Measurements from ENCODE around the gene DDX1. TPM values are rescaled to one million over a fixed set of nuclear protein-coding genes. Genes with fewer than 3 reads are reported as not detected.

Gene DDX1
- total and polyA plus RNA-seq, 2 experiments from 2014 or later = 99.9 to 102 TPM

GRCh38 chr2:15580451-15580850 lies 11.2 kb upstream of the DDX1 start:
- ATAC-seq (no peak), DNase-seq (ENCODE audit: low spot score) (no peak)
- Mint-ChIP-seq H3K9me3 (no peaks in the 10 kb centered on the region), H3K27ac (no peak overlapping the region), H3K27me3 (ENCODE audit: insufficient read depth, low read depth, poor library complexity) (no peaks in the 10 kb centered on the region), H3K4me1 (peaks cover 4% of the 10 kb centered on the region), H3K4me3 (no peak overlapping the region), H3K36me3 (ENCODE audit: low read depth) (no peaks in the 10 kb centered on the region)
- H3F3A ChIP-seq (replicated peaks; ENCODE audit: low read depth) = no peaks in the 10 kb centered on the region
- TF ChIP-seq ZNF462 (CRISPR knock-in tag; IDR thresholded peaks at IDR 0.05) (no peak), ETS1 (IDR thresholded peaks at IDR 0.05) (no peak), JUNB (IDR thresholded peaks at IDR 0.05; ENCODE audit: unreplicated experiment) (no peak), CREB1 (CRISPR knock-in tag; IDR thresholded peaks at IDR 0.05; ENCODE audit: low read depth) (no peak), ZNF331 (CRISPR knock-in tag; IDR thresholded peaks at IDR 0.05; ENCODE audit: low read depth) (no peak), REST (IDR thresholded peaks at IDR 0.05; ENCODE audit: unreplicated experiment) (no peak), STAT1 (IDR thresholded peaks at IDR 0.05; ENCODE audit: unreplicated experiment) (no peak), POLR2AphosphoS5 (IDR thresholded peaks at IDR 0.05; ENCODE audit: low read depth) (no peak), CTCF (conservative IDR thresholded peaks at IDR 0.05; ENCODE audit: low read depth in 2 of 2) (no peak), EZH2 (IDR thresholded peaks at IDR 0.05; ENCODE audit: low read depth, unreplicated experiment) (no peak), NANOG (IDR thresholded peaks at IDR 0.05; ENCODE audit: borderline replicate concordance) (no peak), EZH2phosphoT487 (IDR thresholded peaks at IDR 0.05; ENCODE audit: unreplicated experiment) (no peak), ZNF114 (CRISPR knock-in tag; IDR thresholded peaks at IDR 0.05) (no peak)
- no peaks in the 10 kb centered on the region; the same call in 1 of the 2 replicates for H3K9me2 ChIP-seq (ENCODE audit: insufficient read depth)
- H3K79me2 ChIP-seq (replicated peaks; ENCODE audit: insufficient read depth) = no peaks in the 10 kb centered on the region
- H3K4me3 ChIP-seq = no peak overlapping the region
- no peak overlapping the region for H2AFZ ChIP-seq
- H3K27me3 ChIP-seq (ENCODE audit: insufficient read depth) = no peaks in the 10 kb centered on the region
- H4K20me1 ChIP-seq (replicated peaks; ENCODE audit: insufficient read depth) = no peaks in the 10 kb centered on the region
- no peaks in the 10 kb centered on the region for H3K4me1 ChIP-seq (ENCODE audit: insufficient read depth)
- H3K36me3 ChIP-seq (ENCODE audit: insufficient read depth) = no peaks in the 10 kb centered on the region
- H3K4me2 ChIP-seq = no peak overlapping the region
- no peak overlapping the region for H3K27ac ChIP-seq (ENCODE audit: low read depth)

Data from GM23338 (cell line).